GM18498 (cell line): Measurements from ENCODE around the gene BANP.
"Not testable (repeated sequence)": the region's sequence is repeated elsewhere in the genome, so short reads cannot be mapped to it uniquely, and the experiment has no call there.

Experiments used
- ATAC-seq: cut with Tn5 transposase; IDR thresholded peaks from one replicate; pipeline ENCODE4 v1.9.1; 2021; ENCODE audit warnings: mild to moderate bottlenecking, moderate library complexity; ENCODE audit not compliant: unreplicated experiment

The BANP gene

DNA sequence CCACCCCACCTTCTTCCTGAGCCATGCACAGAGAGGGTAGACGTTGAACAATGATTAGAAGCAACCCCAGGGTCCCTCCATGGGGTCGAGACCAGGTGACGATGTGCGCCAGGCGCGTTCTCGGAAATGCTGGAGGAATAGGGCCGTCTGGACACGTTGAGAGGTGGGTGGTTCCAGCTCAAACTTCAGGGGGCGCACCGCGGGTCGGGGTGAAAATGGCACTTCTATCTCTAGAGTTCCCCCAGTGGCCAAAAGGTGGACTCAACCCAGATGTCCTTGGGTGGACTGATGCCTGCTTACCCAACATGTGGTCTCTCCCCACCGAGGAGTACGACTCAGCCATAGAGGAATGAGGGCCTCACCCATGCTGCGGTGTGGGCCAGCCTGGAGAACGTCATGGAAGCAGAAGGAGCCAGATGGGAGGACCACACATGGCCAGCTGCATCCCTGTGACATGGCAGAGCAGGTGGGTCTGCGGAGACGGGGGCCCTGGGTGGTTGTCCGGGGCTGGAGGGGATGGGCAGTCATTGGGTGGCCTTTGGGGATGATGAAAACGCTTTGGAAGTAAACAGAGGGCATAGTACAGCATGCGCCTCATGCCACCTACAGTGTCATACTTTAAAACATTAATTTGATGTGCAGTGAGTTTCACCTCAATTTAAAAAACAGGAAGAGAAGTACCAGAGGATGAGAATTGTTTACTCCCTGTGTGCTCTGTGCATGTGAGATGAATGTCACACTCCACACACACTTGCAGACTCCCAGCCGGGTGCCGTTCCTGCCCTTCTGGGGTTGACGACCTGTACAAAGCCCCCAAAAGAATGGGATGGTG, 147.7 kb downstream of the BANP start:
- ATAC-seq: not testable (repeated sequence)

DNA sequence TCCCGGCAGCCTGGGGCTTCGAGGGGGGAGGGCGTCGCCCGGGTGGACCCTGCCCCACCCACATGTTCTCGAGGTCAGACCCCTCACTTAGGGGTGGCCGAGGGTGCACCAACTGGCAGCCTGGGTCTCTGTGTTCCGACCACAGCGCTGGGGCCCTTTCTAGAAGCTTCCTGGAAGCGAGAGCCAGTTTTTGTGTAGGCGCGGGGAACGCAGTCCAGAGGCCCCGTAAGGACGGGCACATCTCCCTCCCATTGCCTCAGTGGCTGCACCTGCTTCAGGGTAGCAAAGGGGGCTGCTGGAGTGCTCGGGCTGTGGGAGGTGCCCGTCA, 148.3 kb downstream of the BANP start:
- no peak for ATAC-seq

GRCh38 chr16:88099956-88100355, 148.7 kb downstream of the BANP start:
- ATAC-seq: not testable (repeated sequence)

GRCh38 chr16:88100801-88101622, 149.8 kb downstream of the BANP start:
- not testable (repeated sequence) for ATAC-seq

- ATAC-seq: not testable (repeated sequence)
Observed at GRCh38 chr16:88101623-88102105, 150.4 kb downstream of the BANP start.

DNA sequence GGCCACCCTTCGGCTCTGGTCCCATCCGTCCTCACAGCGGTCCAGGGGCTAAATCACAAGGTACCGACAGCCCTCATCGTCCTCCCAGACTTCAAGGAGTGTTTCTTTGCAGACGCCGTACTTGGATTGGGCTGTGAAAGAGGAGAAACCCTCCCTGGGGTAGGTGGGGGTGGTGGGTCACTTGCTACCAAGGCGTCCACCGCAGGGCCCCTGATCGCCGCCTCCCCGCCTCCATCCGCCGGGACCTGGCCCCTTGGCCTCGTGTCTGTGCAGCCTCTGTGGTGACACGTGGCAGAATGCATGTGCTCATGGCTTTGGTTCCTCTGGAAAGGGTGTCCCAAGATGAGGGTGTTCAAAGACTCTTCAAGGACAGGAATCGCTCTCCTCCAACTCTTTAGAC, 151.4 kb downstream of the BANP start:
- no peak for ATAC-seq

GRCh38 chr16:88103011-88103410, 151.8 kb downstream of the BANP start:
- ATAC-seq: no peak

- no peak for ATAC-seq
Observed at GRCh38 chr16:88103581-88104188, 152.5 kb downstream of the BANP start.

- not testable (repeated sequence) for ATAC-seq
Observed at GRCh38 chr16:88104363-88104762, 153.1 kb downstream of the BANP start.

DNA sequence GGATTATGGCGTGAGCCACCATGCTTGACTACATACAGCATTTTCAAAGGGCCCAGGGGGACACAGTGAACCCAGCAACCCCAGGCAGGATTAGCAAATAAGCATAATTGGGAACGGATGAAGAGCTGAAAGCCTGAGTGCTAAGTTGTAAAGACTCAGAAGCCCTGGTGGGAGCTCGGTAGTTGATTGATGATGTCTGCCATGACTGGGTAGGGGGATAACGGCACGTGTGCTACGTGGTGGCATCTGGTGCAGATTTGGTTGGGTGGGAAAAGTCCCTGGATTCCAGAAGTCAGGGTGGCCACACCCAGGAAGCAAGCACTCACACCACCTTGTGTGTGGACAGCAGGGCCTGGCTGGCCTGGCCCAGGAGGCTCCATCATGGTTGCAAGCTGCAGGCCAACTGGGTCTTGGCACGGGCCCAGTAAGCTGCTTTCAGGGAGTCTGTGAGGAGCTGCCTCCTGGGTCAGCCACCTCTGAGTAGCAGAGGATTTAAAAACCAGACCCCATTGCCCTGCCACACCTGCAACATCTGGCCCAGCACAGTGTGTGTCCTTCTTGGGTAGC, 154.4 kb downstream of the BANP start:
- not testable (repeated sequence) for ATAC-seq

GRCh38 chr16:88106566-88106965, 155.3 kb downstream of the BANP start:
- not testable (repeated sequence) for ATAC-seq

GRCh38 chr16:88108762-88109161, 157.5 kb downstream of the BANP start:
- no peak for ATAC-seq

DNA sequence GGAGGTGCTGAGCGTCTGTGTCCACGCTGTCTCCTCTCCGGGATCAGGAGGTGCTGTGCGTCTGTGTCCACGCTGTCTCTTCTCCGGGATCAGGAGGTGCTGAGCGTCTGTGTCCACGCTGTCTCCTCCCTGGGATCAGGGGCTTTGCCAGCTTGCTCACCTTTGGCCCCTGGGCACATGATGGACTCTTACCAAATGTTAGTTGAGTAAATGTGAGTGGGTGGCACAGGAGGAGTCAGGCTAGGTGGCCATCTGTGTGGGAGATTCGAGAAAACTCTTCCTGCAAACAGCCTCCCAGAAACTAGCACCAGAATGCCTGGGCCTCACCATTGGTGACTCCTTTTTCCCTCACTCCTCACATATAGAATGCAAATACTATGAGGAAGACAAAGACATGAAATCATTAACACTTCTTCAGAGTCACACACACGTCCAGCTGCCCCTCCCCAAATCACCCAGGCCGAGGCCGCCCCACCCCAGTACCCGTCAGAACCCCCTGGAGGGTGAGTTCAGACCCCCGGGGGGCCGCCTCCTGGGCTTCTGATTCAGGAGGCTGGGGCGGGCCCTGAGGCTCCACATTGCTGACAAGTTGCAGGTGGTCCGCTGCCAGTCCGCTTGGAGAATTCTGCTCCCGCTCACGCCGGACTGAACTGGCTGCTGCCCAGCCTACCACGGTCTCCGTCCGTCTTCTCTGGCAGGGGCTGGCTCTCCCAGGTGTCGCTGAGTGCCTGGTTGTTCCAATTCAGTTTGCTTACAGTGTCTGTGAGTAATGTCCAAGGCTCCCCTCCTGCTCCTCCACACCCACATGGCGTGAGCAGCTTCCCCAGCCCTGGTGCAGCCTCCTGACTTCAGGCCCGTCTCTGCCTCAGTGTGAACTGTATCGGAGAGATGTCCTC, 158.7 kb downstream of the BANP start:
- ATAC-seq: not testable (repeated sequence)

DNA sequence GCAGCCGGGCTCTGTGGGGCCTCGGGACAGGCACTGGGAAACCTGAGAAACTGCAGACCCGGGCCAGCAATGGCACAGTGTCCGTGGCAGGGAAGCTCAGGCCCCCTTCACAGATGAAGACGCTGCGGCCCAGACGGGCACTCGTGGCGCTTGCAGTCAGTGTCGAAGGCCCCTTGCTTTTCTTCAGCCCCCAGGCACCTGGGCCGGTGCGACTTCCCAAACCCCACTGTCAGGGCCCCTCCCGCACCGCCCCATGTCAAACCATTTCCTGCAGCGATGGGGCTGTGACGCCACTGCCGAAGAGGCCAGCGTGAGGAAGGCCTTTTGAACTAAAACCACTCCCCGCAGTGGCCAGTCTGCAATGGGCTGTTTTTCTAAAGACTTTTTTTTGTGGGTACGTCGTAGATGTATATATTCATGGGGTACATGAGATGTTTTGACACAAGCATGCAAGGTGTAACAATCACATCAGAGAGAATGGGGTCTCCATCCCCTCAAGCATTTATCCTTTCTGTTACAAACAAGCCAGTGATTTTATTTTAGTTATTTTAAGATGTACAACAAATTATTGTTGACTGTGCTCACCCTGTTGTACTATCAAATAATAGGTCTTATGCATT, 159.8 kb downstream of the BANP start:
- not testable (repeated sequence) for ATAC-seq

DNA sequence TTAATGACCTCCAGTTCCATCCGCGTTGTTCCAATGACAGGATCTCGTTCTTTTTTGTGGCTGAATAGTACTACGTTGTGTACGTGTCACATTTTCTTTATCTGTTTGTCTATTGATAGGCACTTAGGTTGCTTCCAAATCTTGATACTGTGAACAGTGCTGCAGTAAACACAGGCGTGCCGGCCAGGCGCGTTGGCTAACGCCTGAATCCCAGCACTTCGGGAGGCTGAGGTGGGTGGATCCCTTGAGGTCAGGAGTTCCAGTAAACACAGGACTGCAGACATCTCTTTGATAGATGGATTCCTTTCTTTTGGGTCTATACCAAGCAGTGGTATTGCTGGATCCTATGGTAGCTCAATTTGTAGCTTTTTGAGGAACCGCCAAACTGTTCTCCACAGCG, 160.7 kb downstream of the BANP start:
- ATAC-seq: not testable (repeated sequence)

DNA sequence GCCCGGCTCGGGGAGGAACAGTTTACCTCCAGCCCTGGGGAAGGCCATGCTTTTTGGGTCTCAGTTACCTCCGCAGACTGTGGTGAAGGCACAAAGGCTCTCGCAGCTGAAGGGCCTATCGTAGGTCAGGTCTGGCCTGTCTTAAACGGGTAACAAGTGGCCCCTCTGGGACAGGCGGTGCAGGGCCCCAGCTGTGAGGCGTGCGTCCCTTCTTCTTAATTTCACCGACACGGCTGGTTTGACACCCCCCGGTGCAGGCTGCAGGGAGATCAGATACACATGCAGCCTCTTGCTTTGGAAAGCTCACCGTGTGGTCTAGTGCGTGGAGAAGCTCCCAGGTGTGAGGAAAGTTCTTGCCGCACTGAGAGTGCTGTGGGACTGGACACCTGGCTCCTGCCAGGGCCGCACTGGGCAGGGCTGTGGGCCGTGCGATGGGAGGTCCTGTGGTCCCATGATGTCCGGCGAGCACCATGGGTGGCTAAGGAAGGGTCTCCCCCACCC, 162.4 kb downstream of the BANP start:
- no peak for ATAC-seq

DNA sequence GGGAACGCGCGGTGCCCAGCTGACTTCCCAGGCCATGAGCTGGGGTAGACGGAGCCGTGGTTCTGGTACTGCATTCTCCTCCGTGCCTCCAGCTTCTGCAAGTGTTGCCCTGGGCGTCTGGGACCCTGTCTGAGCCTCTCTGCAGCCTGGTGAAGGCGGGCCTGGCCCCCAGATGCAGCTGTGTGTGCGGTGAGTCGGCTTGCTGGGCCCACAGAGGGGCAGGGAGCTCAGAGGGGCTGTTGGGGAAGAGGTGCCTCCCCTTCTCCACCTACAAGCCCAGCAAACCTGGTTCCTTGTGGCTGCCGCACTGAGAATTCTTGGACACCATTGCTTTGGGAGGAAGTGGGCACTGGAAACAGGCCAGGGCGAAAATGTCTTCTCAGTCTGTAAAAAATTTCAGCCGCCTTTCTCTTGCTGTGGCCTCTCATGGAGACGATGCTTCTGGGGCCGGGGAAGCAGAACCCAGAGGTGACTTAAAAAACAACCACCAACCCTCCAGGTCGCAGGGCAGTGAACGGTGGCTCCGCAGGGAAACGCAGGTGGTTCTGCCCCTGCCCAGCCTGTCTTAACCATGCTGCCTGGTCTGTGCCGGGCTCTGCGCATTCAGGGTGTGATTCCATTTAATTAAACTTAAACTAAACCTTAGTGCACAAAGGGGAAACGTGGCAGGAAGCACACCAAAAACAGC, 163.5 kb downstream of the BANP start:
- not testable (repeated sequence) for ATAC-seq

DNA sequence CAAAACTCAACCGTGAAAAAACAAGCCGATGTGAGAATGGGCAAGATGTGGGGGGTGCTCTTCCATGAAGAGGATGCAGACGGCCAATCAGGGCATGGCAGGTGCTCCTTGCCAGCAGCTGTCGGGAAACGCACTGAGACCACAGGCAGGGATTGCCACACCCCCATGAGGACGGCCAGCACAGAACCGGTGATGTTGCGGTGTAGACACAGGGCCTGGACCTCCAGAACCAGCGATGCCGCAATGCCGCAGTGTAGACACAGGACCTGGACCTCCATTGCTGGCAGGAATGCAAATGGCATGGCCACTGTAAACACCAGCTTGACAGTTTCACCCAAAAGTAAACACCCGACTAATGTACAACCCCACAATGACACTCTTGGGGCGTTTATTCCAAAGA, 164.9 kb downstream of the BANP start:
- no peak for ATAC-seq

DNA sequence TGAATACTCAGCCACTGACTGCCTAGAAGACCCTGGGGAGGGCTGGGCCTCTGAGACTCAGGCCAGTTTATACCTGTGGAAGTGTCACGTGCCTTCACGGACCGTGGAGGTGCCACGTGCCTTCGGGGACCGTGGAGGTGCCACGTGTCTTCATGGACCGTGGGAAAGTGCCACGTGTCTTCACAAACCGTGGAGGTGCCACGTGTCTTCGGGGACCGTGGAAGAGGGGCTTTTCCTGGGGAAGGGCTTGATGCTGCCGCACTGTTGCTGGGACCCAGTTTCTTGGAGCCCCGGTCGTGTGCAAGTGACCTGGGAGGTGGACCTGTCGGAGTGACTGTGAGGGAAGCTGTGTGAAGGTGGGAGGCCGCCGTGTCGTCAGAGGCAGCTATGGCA, 166.2 kb downstream of the BANP start:
- no peak for ATAC-seq
